NB4 (cell line): ENCODE data around the gene SYNPO.

ENCODE experiments used
- MAX ChIP-seq: IDR thresholded peaks from 2 replicates; pipeline ENCODE4 v1.6.1; 2011; ENCODE audit warnings: low read depth, low read length
- POLR2A ChIP-seq: IDR thresholded peaks from 2 replicates; pipeline ENCODE4 v1.6.1; 2011; ENCODE audit warnings: mild to moderate bottlenecking; ENCODE audit not compliant: insufficient read length; ENCODE audit errors: extremely low read depth
- TF ChIP-seq, protein P1 (sequence below): IDR thresholded peaks from one replicate; pipeline ENCODE4 v1.5.1; 2012; ENCODE audit warnings: low read depth, low read length

- no peak for TF ChIP-seq POLR2A
- TF ChIP-seq, protein P1, sequence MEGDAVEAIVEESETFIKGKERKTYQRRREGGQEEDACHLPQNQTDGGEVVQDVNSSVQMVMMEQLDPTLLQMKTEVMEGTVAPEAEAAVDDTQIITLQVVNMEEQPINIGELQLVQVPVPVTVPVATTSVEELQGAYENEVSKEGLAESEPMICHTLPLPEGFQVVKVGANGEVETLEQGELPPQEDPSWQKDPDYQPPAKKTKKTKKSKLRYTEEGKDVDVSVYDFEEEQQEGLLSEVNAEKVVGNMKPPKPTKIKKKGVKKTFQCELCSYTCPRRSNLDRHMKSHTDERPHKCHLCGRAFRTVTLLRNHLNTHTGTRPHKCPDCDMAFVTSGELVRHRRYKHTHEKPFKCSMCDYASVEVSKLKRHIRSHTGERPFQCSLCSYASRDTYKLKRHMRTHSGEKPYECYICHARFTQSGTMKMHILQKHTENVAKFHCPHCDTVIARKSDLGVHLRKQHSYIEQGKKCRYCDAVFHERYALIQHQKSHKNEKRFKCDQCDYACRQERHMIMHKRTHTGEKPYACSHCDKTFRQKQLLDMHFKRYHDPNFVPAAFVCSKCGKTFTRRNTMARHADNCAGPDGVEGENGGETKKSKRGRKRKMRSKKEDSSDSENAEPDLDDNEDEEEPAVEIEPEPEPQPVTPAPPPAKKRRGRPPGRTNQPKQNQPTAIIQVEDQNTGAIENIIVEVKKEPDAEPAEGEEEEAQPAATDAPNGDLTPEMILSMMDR = no peak
- TF ChIP-seq MAX = no peak
Observed at GRCh38 chr5:150603052-150603451, 37.4 kb upstream of the SYNPO start.
